PC-3 (cell line): Measurements from ENCODE around the gene EPHB2. TPM values are rescaled to one million over a fixed set of nuclear protein-coding genes. Genes with fewer than 3 reads are reported as not detected.

ENCODE experiments used
- ATAC-seq: fragments of 200-7000 bp; cut with Tn5 transposase; 2 replicates; pipeline ENCODE4 v1.9.1; 2020; ENCODE audit warnings: mild to moderate bottlenecking, moderate library complexity
- BruUV-seq: library from RNA; stranded (reverse); fragments of 400-500 nt; replicated peaks from 2 replicates; lab custom pipeline; 2021; lab: Mats Ljungman, UMichigan
- CTCF ChIA-PET: fragments of 300-600 bp; sonication (Branson Sonifier 250); formaldehyde crosslinking; loops from one replicate; lab custom pipeline; 2022; ENCODE audit warnings: antibody characterized with exemption; lab: Charles Lee
- POLR2A ChIA-PET: fragments of 300-600 bp; sonication (Branson Sonifier 250); formaldehyde crosslinking; loops from one replicate; lab custom pipeline; 2022; ENCODE audit warnings: antibody characterized with exemption; ENCODE audit not compliant: unreplicated experiment; lab: Charles Lee
- DNase-seq: peaks from one replicate; pipeline ENCODE4 v3.0.0-alpha.2; 2015
- H2AFZ ChIP-seq: fragments of 300-600 bp; sonication (generic); 2 replicates; pipeline ENCODE4 v1.6.0; 2016; ENCODE audit warnings: antibody characterized with exemption, low read length
- H3F3A ChIP-seq: fragments of 300-600 bp; sonication (generic); one replicate; pipeline ENCODE4 v1.6.0; 2017; ENCODE audit warnings: antibody characterized with exemption, low read length, control low read depth, mild to moderate bottlenecking; ENCODE audit not compliant: unreplicated experiment
- H3K27ac ChIP-seq: fragments of 300-600 bp; sonication (generic); 2 replicates; pipeline ENCODE4 v1.5.1; 2016; ENCODE audit warnings: mild to moderate bottlenecking, low read length
- H3K27me3 ChIP-seq: fragments of 300-600 bp; sonication (generic); 2 replicates; pipeline ENCODE4 v1.6.1; 2016; ENCODE audit warnings: low read length, mixed read lengths
- H3K36me3 ChIP-seq: fragments of 300-600 bp; sonication (generic); 2 replicates; pipeline ENCODE4 v1.6.1; 2016; ENCODE audit warnings: low read depth, mixed run types, low read length, mixed read lengths
- H3K4me1 ChIP-seq: fragments of 300-600 bp; sonication (generic); 2 replicates; pipeline ENCODE4 v1.5.1; 2016; ENCODE audit warnings: low read length; ENCODE audit not compliant: insufficient read depth
- H3K4me2 ChIP-seq: fragments of 300-600 bp; sonication (generic); 2 replicates; pipeline ENCODE4 v1.6.0; 2016; ENCODE audit warnings: low read length
- H3K4me3 ChIP-seq: fragments of 300-600 bp; sonication (generic); 2 replicates; pipeline ENCODE4 v1.5.1; 2016; ENCODE audit warnings: mild to moderate bottlenecking, low read length, mixed read lengths
- H3K79me2 ChIP-seq: fragments of 300-600 bp; sonication (generic); 2 replicates; pipeline ENCODE4 v1.6.1; 2017; ENCODE audit warnings: low read length, mixed read lengths
- H3K9ac ChIP-seq: fragments of 300-600 bp; sonication (generic); 2 replicates; pipeline ENCODE4 v1.6.0; 2016; ENCODE audit warnings: mild to moderate bottlenecking, low read length
- H3K9me2 ChIP-seq: fragments of 300-600 bp; sonication (generic); replicated peaks from 2 replicates; pipeline ENCODE4 v1.6.1; 2016; ENCODE audit warnings: mixed run types, low read length, mixed read lengths
- H3K9me3 ChIP-seq: fragments of 300-600 bp; sonication (generic); 2 replicates; pipeline ENCODE4 v1.6.1; 2016; ENCODE audit warnings: low read length, mixed read lengths
- H4K20me1 ChIP-seq: fragments of 300-600 bp; sonication (generic); 2 replicates; pipeline ENCODE4 v1.6.1; 2016; ENCODE audit warnings: low read length, mixed read lengths
- CTCF ChIP-seq: fragments of 300-600 bp; sonication (generic); conservative IDR thresholded peaks from 2 replicates; pipeline ENCODE4 v1.5.1; 2017; ENCODE audit warnings: antibody characterized with exemption, low read depth, mild to moderate bottlenecking, low read length
- EZH2 ChIP-seq: fragments of 300-600 bp; sonication (generic); IDR thresholded peaks from one replicate; pipeline ENCODE4 v1.6.1; 2017; ENCODE audit warnings: antibody characterized with exemption, mild to moderate bottlenecking, low read length; ENCODE audit not compliant: unreplicated experiment
- EZH2phosphoT487 ChIP-seq: fragments of 300-600 bp; sonication (generic); IDR thresholded peaks from 2 replicates; pipeline ENCODE4 v1.6.1; 2018; ENCODE audit warnings: mild to moderate bottlenecking, antibody characterized with exemption, low read length, borderline replicate concordance
- intact Hi-C: fragments of 100-400 bp; cut with micrococcal nuclease; formaldehyde crosslinking; loops from 2 replicates; pipeline ENCODE4 v1.9.0; 2023
- total RNA-seq: library from RNA; depleted of rRNA; stranded (reverse); fragments of >200 nt; gene quantifications from 2 replicates; pipeline ENCODE4 v1.2.3, GENCODE V29; 2014

The EPHB2 gene
- total RNA-seq, 1 experiment from 2014 or later = 23.2 TPM

GRCh38 chr1:22855668-22856606 is 145.3 kb downstream of the EPHB2 start:
- ATAC-seq (no peak), DNase-seq (no peak)
- H3K4me3 ChIP-seq = no peak overlapping the region
- H3F3A ChIP-seq = no peaks in the 10 kb centered on the region
- no peaks in the 10 kb centered on the region for H3K9me3 ChIP-seq
- POLR2A ChIA-PET = no interaction called here
- no peak overlapping the region for H2AFZ ChIP-seq
- no peaks in the 10 kb centered on the region for H4K20me1 ChIP-seq
- H3K27ac ChIP-seq = no peak overlapping the region
- no peaks in the 10 kb centered on the region for H3K9me2 ChIP-seq
- H3K79me2 ChIP-seq = no peaks in the 10 kb centered on the region
- H3K36me3 ChIP-seq = no peaks in the 10 kb centered on the region
- H3K9ac ChIP-seq = no peak overlapping the region
- no peaks in the 10 kb centered on the region for H3K4me1 ChIP-seq
- TF ChIP-seq EZH2 = no peak
- no peak for TF ChIP-seq EZH2phosphoT487
- no peak for TF ChIP-seq CTCF
- no TSS peak for BruUV-seq
- no peaks in the 10 kb centered on the region for H3K27me3 ChIP-seq
- intact Hi-C loops = no loop called here
- H3K4me2 ChIP-seq = no peak overlapping the region
- CTCF ChIA-PET = no interaction called here

GRCh38 chr1:22857661-22858060 is 147.0 kb downstream of the EPHB2 start:
- no peaks in the 10 kb centered on the region for H3K27me3 ChIP-seq
- H3K4me1 ChIP-seq = peaks cover 9% of the 10 kb centered on the region
- H3K4me3 ChIP-seq = no peak overlapping the region
- ChIA-PET POLR2A (no interaction called here), CTCF (no interaction called here)
- BruUV-seq = no TSS peak
- no peaks in the 10 kb centered on the region for H3K9me3 ChIP-seq
- DNase-seq (no peak), ATAC-seq (no peak)
- H3K9ac ChIP-seq = no peak overlapping the region
- intact Hi-C loops = no loop called here
- H3K27ac ChIP-seq = no peak overlapping the region
- H3F3A ChIP-seq = no peaks in the 10 kb centered on the region
- H4K20me1 ChIP-seq = no peaks in the 10 kb centered on the region
- no peak overlapping the region for H3K4me2 ChIP-seq
- H3K36me3 ChIP-seq = no peaks in the 10 kb centered on the region
- no peaks in the 10 kb centered on the region for H3K79me2 ChIP-seq
- no peaks in the 10 kb centered on the region for H3K9me2 ChIP-seq
- TF ChIP-seq EZH2phosphoT487 (no peak), EZH2 (no peak), CTCF (no peak)
- no peak overlapping the region for H2AFZ ChIP-seq

GRCh38 chr1:22860414-22860800 is 149.8 kb downstream of the EPHB2 start:
- Histone ChIP-seq H4K20me1 (no peaks in the 10 kb centered on the region), H3K9me2 (no peaks in the 10 kb centered on the region), H3K27ac (no peak overlapping the region), H2AFZ (no peak overlapping the region), H3K9me3 (no peaks in the 10 kb centered on the region), H3F3A (no peaks in the 10 kb centered on the region), H3K4me3 (no peak overlapping the region), H3K36me3 (no peaks in the 10 kb centered on the region), H3K9ac (no peak overlapping the region), H3K4me1 (peaks cover 9% of the 10 kb centered on the region), H3K27me3 (no peaks in the 10 kb centered on the region), H3K4me2 (no peak overlapping the region), H3K79me2 (no peaks in the 10 kb centered on the region)
- BruUV-seq = no TSS peak
- ATAC-seq (no peak), DNase-seq (no peak)
- CTCF ChIA-PET = no interaction called here
- TF ChIP-seq EZH2phosphoT487 (no peak), CTCF (no peak), EZH2 (no peak)
- POLR2A ChIA-PET = no interaction called here
- intact Hi-C loops = no loop called here
